GM12878 (cell line): ENCODE results near the gene FBXO38. TPM values are rescaled to one million over a fixed set of nuclear protein-coding genes. Genes with fewer than 3 reads are reported as not detected.

Experiments
- ATAC-seq: fragments of 200-7000 bp; cut with Tn5 transposase; 3 replicates; pipeline ENCODE4 v1.9.1; 2020; ENCODE audit warnings: mild to moderate bottlenecking, moderate library complexity
- BruUV-seq: library from RNA; stranded (reverse); fragments of 400-500 nt; replicated peaks from 2 replicates; lab custom pipeline; 2021; lab: Mats Ljungman, UMichigan
- CTCF ChIA-PET: fragments of 300-600 bp; sonication (Branson Sonifier 250); formaldehyde crosslinking; extraction: SDS; loops from one replicate; lab custom pipeline; 2021; ENCODE audit warnings: inconsistent platforms; lab: Yijun Ruan, JAX
- POLR2A ChIA-PET: fragments of 350-600 bp; formaldehyde crosslinking; extraction: SDS; loops from one replicate; lab custom pipeline; 2021; ENCODE audit warnings: inconsistent platforms; lab: Charles Lee
- RAD21 ChIA-PET: fragments of 300-600 bp; sonication (Branson Sonifier 250); formaldehyde crosslinking; loops from one replicate; lab custom pipeline; 2023; ENCODE audit warnings: antibody characterized with exemption; ENCODE audit not compliant: unreplicated experiment; lab: Charles Lee
- SMC1A ChIA-PET: fragments of 300-600 bp; sonication (Branson Sonifier 250); formaldehyde crosslinking; loops from one replicate; lab custom pipeline; 2023; ENCODE audit not compliant: unreplicated experiment, uncharacterized antibody; lab: Charles Lee
- DNase-seq: peaks from one replicate; pipeline ENCODE4 v3.0.0-alpha.2; 2011; ENCODE audit warnings: low read depth, low spot score
- FAIRE-seq: peaks from 3 replicates; lab custom pipeline; 2011; peaks lifted over from hg19 to GRCh38; lab: Jason Lieb, UNC
- H2AFZ ChIP-seq: 2 replicates; pipeline ENCODE4 v1.6.0; 2011; ENCODE audit warnings: low read depth, low read length, control low read depth; ENCODE audit not compliant: control insufficient read depth
- H3K27ac ChIP-seq: 2 replicates; pipeline ENCODE4 v1.5.1; 2011; ENCODE audit warnings: control low read depth; ENCODE audit not compliant: control insufficient read depth, insufficient read depth
- H3K27me3 ChIP-seq, 2 experiments: replicated peaks in 1 of 2; 2 replicates each; pipeline versions ENCODE4 v1.6.0 to v1.6.1; 2011; ENCODE audit warnings: low read length in 1 of 2; ENCODE audit not compliant: control insufficient read depth in 2 of 2, insufficient read depth in 2 of 2
- H3K36me3 ChIP-seq, 2 experiments: 2 replicates each; pipeline ENCODE4 v1.5.1; 2011; ENCODE audit warnings: low read length in 1 of 2; ENCODE audit not compliant: control insufficient read depth in 2 of 2, insufficient read depth in 2 of 2
- H3K4me1 ChIP-seq: 2 replicates; pipeline ENCODE4 v1.6.1; 2011; ENCODE audit warnings: mild to moderate bottlenecking, low read length, moderate library complexity, mixed read lengths; ENCODE audit not compliant: control insufficient read depth, insufficient read depth
- H3K4me2 ChIP-seq: 2 replicates; pipeline ENCODE4 v1.6.0; 2011; ENCODE audit warnings: control low read depth; ENCODE audit not compliant: control insufficient read depth, insufficient read depth
- H3K4me3 ChIP-seq: fragments of 200-600 bp; sonication (generic); 2 replicates; pipeline ENCODE4 v1.5.1; 2016
- H3K79me2 ChIP-seq: 2 replicates; pipeline ENCODE4 v1.6.0; 2011; ENCODE audit warnings: low read length; ENCODE audit not compliant: control insufficient read depth, insufficient read depth
- H3K9ac ChIP-seq: 2 replicates; pipeline ENCODE4 v1.8.0; 2011; ENCODE audit warnings: low read length, control low read depth, mixed read lengths; ENCODE audit not compliant: control insufficient read depth, insufficient read depth
- H3K9me3 ChIP-seq: replicated peaks from 3 replicates; pipeline ENCODE4 v1.5.1; 2011; ENCODE audit warnings: mild to moderate bottlenecking, low read length; ENCODE audit not compliant: control insufficient read depth, insufficient read depth
- H4K20me1 ChIP-seq: 2 replicates; pipeline ENCODE4 v1.6.0; 2011; ENCODE audit not compliant: control insufficient read depth, insufficient read depth
- CHD2 ChIP-seq: IDR thresholded peaks from 2 replicates; pipeline ENCODE4 v1.6.1; 2011; ENCODE audit warnings: low read depth, low read length, improper control_type of control experiment, borderline replicate concordance
- GATAD2B ChIP-seq: fragments of 450-650 bp; conservative IDR thresholded peaks from 2 replicates; pipeline ENCODE4 v1.6.1; 2017; ENCODE audit warnings: low read depth, mild to moderate bottlenecking, moderate library complexity
- NR2F1 ChIP-seq: fragments of 450-650 bp; conservative IDR thresholded peaks from 2 replicates; pipeline ENCODE4 v1.6.1; 2017; ENCODE audit warnings: mild to moderate bottlenecking
- PAX8 ChIP-seq: fragments of 450-650 bp; IDR thresholded peaks from 2 replicates; pipeline ENCODE4 v1.6.1; 2017; ENCODE audit warnings: mild to moderate bottlenecking, moderate library complexity
- SRF ChIP-seq, 2 experiments: IDR thresholded peaks; 2 replicates each; pipeline ENCODE4 v1.6.1; 2011; ENCODE audit warnings: low read depth in 2 of 2, low read length in 2 of 2, mild to moderate bottlenecking in 1 of 2, moderate library complexity in 1 of 2
- WGBS: methylation state at CpG from one replicate; pipeline ENCODE4 v1.1.6; 2016; ENCODE audit warnings: low lambda C conversion rate; ENCODE audit not compliant: insufficient replicate concordance, insufficient coverage; ENCODE audit errors: missing lambda C conversion rate; 5-methylcytosine and 5-hydroxymethylcytosine counted together
- in situ Hi-C: fragments of 300-500 bp; cut with MboI; formaldehyde crosslinking; loops from 9 replicates; pipeline ENCODE4 v1.14.3; 2018; ENCODE audit warnings: mixed read lengths
- intact Hi-C: fragments of 100-400 bp; cut with micrococcal nuclease; formaldehyde crosslinking; loops from one replicate; pipeline ENCODE4 v1.14.2; 2022; ENCODE audit not compliant: unreplicated experiment
- polyA plus RNA-seq, 11 experiments: library from polyadenylated mRNA; depleted of rRNA in 4 of 11; unstranded in 6 of 11; stranded (reverse) in 5 of 11; fragments of >200 nt; fragmentation: Nextera tagmentation in 4 of 11; fragmentation: Illumina TruSeq in 1 of 11; extraction: Ambion mirVana in 4 of 11; extraction: Trizol in 1 of 11; gene quantifications; 1 replicate in 1 of 11; 2 replicates in 10 of 11; pipeline versions ENCODE4 v1.2.1 to v1.2.3, GENCODE V29; 2011 to 2016; ENCODE audit warnings: inconsistent platforms in 2 of 11, missing spikeins in 2 of 11, low read depth in 1 of 11
- total RNA-seq, 4 experiments: library from RNA; depleted of rRNA in 3 of 4; stranded (reverse); fragments of >200 nt in 3 of 4; fragmentation: Illumina TruSeq in 1 of 4; extraction: Trizol in 1 of 4; gene quantifications; 2 replicates each; pipeline versions ENCODE4 v1.2.1 to v1.2.3, GENCODE V29; 2013 to 2021
- TF ChIP-seq, protein P1 (sequence below): IDR thresholded peaks from 2 replicates; pipeline ENCODE4 v1.6.1; 2012; ENCODE audit warnings: low read depth, low read length, improper control_type of control experiment

FBXO38 gene
- total and polyA plus RNA-seq, 10 of the 15 experiments (the other 5 are each of a cell fraction or from before 2014, with no cell fraction given), result 9.1 to 44.6 (median 28.3) TPM

DNA sequence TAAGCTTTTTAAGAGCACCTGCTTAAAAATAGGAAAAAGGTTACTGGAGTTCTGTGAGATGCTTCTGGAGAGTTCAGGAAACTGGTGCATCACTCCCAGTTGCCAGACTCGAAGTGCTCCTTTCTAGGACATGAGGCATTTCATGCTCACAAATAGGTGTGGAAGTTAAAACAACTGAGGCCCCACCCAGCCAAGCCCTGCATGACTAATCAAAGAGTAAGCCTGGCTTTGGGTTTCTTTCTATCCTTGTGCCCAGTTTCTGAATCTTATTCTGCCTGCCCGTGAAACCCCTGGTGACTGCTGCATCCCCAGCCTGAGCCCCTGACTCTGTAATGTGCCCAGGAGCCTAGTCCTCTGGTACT lies 40.7 kb upstream of the FBXO38 start:
- Histone ChIP-seq H3K9ac (no peak overlapping the region), H3K27ac (no peak overlapping the region), H3K36me3 (no peaks in the 10 kb centered on the region), H3K9me3 (no peaks in the 10 kb centered on the region), H3K4me3 (no peak overlapping the region), H3K79me2 (no peaks in the 10 kb centered on the region), H3K4me2 (no peak overlapping the region), H2AFZ (no peak overlapping the region), H3K27me3 (no peaks in the 10 kb centered on the region), H4K20me1 (no peaks in the 10 kb centered on the region), H3K4me1 (no peaks in the 10 kb centered on the region)
- WGBS, result 37% methylated on average over 2 of the region's 2 CpGs
- ChIA-PET SMC1A (no interaction called here), RAD21 (no interaction called here), CTCF (interaction anchor here (1.0 kb wide), 1 partner anchor 389 kb away, joined by 3 read pairs; no protein-coding TSS in a partner anchor), POLR2A (no interaction called here)
- DNase-seq (no peak), FAIRE-seq (no peak), ATAC-seq (no peak)
- intact Hi-C loops, result no loop called here
- TF ChIP-seq, protein P1, sequence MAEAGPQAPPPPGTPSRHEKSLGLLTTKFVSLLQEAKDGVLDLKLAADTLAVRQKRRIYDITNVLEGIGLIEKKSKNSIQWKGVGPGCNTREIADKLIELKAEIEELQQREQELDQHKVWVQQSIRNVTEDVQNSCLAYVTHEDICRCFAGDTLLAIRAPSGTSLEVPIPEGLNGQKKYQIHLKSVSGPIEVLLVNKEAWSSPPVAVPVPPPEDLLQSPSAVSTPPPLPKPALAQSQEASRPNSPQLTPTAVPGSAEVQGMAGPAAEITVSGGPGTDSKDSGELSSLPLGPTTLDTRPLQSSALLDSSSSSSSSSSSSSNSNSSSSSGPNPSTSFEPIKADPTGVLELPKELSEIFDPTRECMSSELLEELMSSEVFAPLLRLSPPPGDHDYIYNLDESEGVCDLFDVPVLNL, result no peak
- no peak for TF ChIP-seq SRF (IDR thresholded peaks at IDR 0.05; ENCODE audit: low read depth in 2 of 2, low read length in 2 of 2)
- no peak for TF ChIP-seq GATAD2B
- in situ Hi-C loops, result no loop called here
- BruUV-seq, result no TSS peak

DNA sequence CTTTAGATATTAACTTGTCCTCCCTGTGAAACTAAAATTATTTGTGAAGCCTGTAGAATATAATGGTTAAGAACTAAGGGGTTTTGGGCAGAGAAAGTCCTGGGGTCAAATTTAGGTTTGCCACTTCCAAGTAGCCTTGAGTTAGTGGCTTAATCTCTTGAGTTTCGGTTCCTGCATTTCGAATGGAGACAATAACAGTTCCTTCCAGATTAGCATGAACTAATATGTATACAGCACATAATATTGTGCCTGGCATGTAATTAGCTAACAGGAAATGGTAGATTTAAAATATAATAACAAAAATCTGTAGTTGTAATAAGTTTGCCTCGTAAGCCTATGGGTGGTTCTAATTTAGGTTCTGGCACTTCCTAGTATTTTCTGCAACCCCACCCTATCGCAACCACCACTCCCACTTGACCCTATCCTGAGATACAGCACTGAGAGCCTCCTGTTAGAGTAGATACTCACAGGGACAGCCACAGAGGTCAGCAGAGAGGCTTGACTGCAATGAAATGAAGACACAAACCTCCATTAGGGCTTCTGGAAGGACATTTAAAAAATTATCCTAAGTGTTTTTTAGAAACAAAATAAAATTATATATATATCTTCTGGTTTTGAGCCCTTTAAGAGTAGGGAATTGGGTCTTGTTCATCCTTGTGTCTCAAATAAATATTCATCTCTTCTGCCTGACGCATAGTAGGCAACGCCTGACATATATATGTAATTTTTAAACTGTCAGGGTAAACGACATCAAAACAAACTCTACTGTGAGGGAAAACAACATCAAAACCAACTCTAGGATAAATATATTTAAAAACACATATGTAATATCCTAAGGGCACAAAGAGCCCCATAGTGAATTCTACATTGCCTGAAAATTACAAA lies 39.9 kb upstream of the FBXO38 start:
- Histone ChIP-seq H3K27ac (no peak overlapping the region), H3K4me1 (no peaks in the 10 kb centered on the region), H2AFZ (no peak overlapping the region), H3K27me3 (no peaks in the 10 kb centered on the region)
- in situ Hi-C loops, result no loop called here
- RAD21 ChIA-PET, result no interaction called here
- WGBS, result 49% methylated on average over 7 of the region's 7 CpGs
- TF ChIP-seq NR2F1, result 0 out of 2 replicates have a peak, but pooled peaks have one; percentile 26
- no peak for TF ChIP-seq CHD2
- TF ChIP-seq PAX8, result no peak
- TF ChIP-seq, all 136 proteins: peak for 1
- no peak overlapping the region for H3K4me2 ChIP-seq
- ChIA-PET POLR2A (no interaction called here), SMC1A (no interaction called here), CTCF (no interaction called here)
- no peaks in the 10 kb centered on the region for H3K9me3 ChIP-seq
- no peak overlapping the region for H3K4me3 ChIP-seq
- no peaks in the 10 kb centered on the region for H4K20me1 ChIP-seq
- no peaks in the 10 kb centered on the region for H3K79me2 ChIP-seq
- intact Hi-C loops, result no loop called here
- no peak overlapping the region for H3K9ac ChIP-seq
- ATAC-seq (0 out of 3 replicates have a peak, but pooled peaks have one; percentile 21), FAIRE-seq (no peak), DNase-seq (no peak)
- BruUV-seq, result no TSS peak
- no peaks in the 10 kb centered on the region for H3K36me3 ChIP-seq
